ENCODE results near the gene MINDY3. TPM values are rescaled to one million over a fixed set of nuclear protein-coding genes. Genes with fewer than 3 reads are reported as not detected.
"Not testable (repeated sequence)": the region's sequence is repeated elsewhere in the genome, so short reads cannot be mapped to it uniquely, and the experiment has no call there.

MINDY3 gene
- total and polyA plus RNA-seq, 5 experiments from 2014 or later, result 2.6 to 44.7 (median 4.7) TPM

GRCh38 chr10:15852111-15852557 lies 8.2 kb downstream of the MINDY3 start:
- Mint-ChIP-seq H3K36me3 (peaks cover 25 to 67% (median 58%) of the 10 kb centered on the region in 3 donors), H3K4me1 (peaks cover 28 to 72% (median 64%) of the 10 kb centered on the region in 4 donors), H3K4me3 (no peak overlapping the region), H3K27me3 (no peaks in the 10 kb centered on the region), H3K9me3 (peaks cover 0 to 31% (median 26%) of the 10 kb centered on the region in 9 donors), H3K27ac (no peak overlapping the region)
- POLR2A ChIA-PET, result no interaction called here
- ATAC-seq, result no peak
- DNase-seq, result no peak

- POLR2A ChIA-PET, H3K27ac Mint-ChIP-seq, ATAC-seq, DNase-seq, H3K4me3 Mint-ChIP-seq, H3K27me3 Mint-ChIP-seq: not testable (repeated sequence)
- H3K9me3 Mint-ChIP-seq, result peaks cover 0 to 31% (median 26%) of the 10 kb centered on the region in 9 donors
- peaks cover 25 to 66% (median 58%) of the 10 kb centered on the region in 3 donors for H3K36me3 Mint-ChIP-seq
- peaks cover 21 to 59% (median 53%) of the 10 kb centered on the region in 4 donors for H3K4me1 Mint-ChIP-seq
Observed at GRCh38 chr10:15850337-15850978, 9.8 kb downstream of the MINDY3 start.

GRCh38 chr10:15849316-15849715 lies 11.0 kb downstream of the MINDY3 start:
- Mint-ChIP-seq H3K4me3 (peak overlapping the region in 1 of 10 donors; percentile 41), H3K36me3 (peaks cover 25 to 55% (median 55%) of the 10 kb centered on the region in 3 donors)
- POLR2A ChIA-PET, result no interaction called here

GRCh38 chr10:15847481-15847880 lies 12.8 kb downstream of the MINDY3 start:
- no peaks in the 10 kb centered on the region for H3K27me3 Mint-ChIP-seq
- POLR2A ChIA-PET, result no interaction called here
- H3K4me1 Mint-ChIP-seq, result peaks cover 18 to 51% (median 49%) of the 10 kb centered on the region in 4 donors
- peaks cover 0 to 30% (median 25%) of the 10 kb centered on the region in 9 donors for H3K9me3 Mint-ChIP-seq
- ATAC-seq (no peak), DNase-seq (no peak)
- no peak overlapping the region for H3K4me3 Mint-ChIP-seq
- peaks cover 25 to 63% (median 44%) of the 10 kb centered on the region in 3 donors for H3K36me3 Mint-ChIP-seq
- no peak overlapping the region for H3K27ac Mint-ChIP-seq

More at GRCh38 chr10:15849316-15849715, 11.0 kb downstream of the MINDY3 start:
- ATAC-seq, result no peak
- no peak for DNase-seq
- no peaks in the 10 kb centered on the region for H3K27me3 Mint-ChIP-seq
- peaks cover 0 to 31% (median 26%) of the 10 kb centered on the region in 9 donors for H3K9me3 Mint-ChIP-seq
- H3K27ac Mint-ChIP-seq, result no peak overlapping the region
- peaks cover 18 to 49% (median 44%) of the 10 kb centered on the region in 4 donors for H3K4me1 Mint-ChIP-seq

GRCh38 chr10:15844517-15844916 lies 15.8 kb downstream of the MINDY3 start:
- no peaks in the 10 kb centered on the region for H3K27me3 Mint-ChIP-seq

GRCh38 chr10:15843695-15844094 lies 16.6 kb downstream of the MINDY3 start:
- DNase-seq (no peak), ATAC-seq (no peak)
- H3K4me1 Mint-ChIP-seq, result peaks cover 9 to 34% (median 21%) of the 10 kb centered on the region in 4 donors
- no peaks in the 10 kb centered on the region for H3K9me3 Mint-ChIP-seq
- peaks cover 0 to 56% (median 13%) of the 10 kb centered on the region in 3 donors for H3K36me3 Mint-ChIP-seq
- no peaks in the 10 kb centered on the region for H3K27me3 Mint-ChIP-seq
- POLR2A ChIA-PET, result no interaction called here
- no peak overlapping the region for H3K4me3 Mint-ChIP-seq
- peak overlapping the region in 1 of 10 donors; percentile 40 for H3K27ac Mint-ChIP-seq

More at GRCh38 chr10:15844517-15844916, 15.8 kb downstream of the MINDY3 start:
- H3K9me3 Mint-ChIP-seq, result peaks cover 0 to 4% (median 2%) of the 10 kb centered on the region in 9 donors
- peaks cover 0 to 55% (median 16%) of the 10 kb centered on the region in 3 donors for H3K36me3 Mint-ChIP-seq
- POLR2A ChIA-PET, result no interaction called here
- peak overlapping the region in 2 of 10 donors; percentile 47 to 70 for H3K27ac Mint-ChIP-seq
- DNase-seq (no peak), ATAC-seq (no peak)
- H3K4me1 Mint-ChIP-seq, result peaks cover 11 to 41% (median 27%) of the 10 kb centered on the region in 4 donors
- H3K4me3 Mint-ChIP-seq, result no peak overlapping the region

- ATAC-seq (no peak), DNase-seq (no peak)
- POLR2A ChIA-PET, result interaction anchor here (0.5 kb wide), 1 partner anchor 287 kb away, joined by 5 read pairs; no protein-coding TSS in a partner anchor
- Mint-ChIP-seq H3K4me3 (no peak overlapping the region), H3K36me3 (peaks cover 0 to 52% (median 6%) of the 10 kb centered on the region in 3 donors), H3K4me1 (peaks cover 9 to 28% (median 17%) of the 10 kb centered on the region in 4 donors), H3K27ac (peak overlapping the region in 5 of 10 donors; percentile 3 to 61 (median 40)), H3K9me3 (no peaks in the 10 kb centered on the region), H3K27me3 (no peaks in the 10 kb centered on the region)
Observed at GRCh38 chr10:15842556-15843169, 17.6 kb downstream of the MINDY3 start.

- Mint-ChIP-seq H3K27me3 (no peaks in the 10 kb centered on the region), H3K36me3 (peaks cover 0 to 49% (median 3%) of the 10 kb centered on the region in 3 donors), H3K27ac (no peak overlapping the region), H3K4me1 (peaks cover 9 to 25% (median 16%) of the 10 kb centered on the region in 4 donors), H3K4me3 (no peak overlapping the region), H3K9me3 (no peaks in the 10 kb centered on the region)
- no peak for DNase-seq
- ATAC-seq, result no peak
- POLR2A ChIA-PET, result no interaction called here
Observed at GRCh38 chr10:15841696-15842095, 18.6 kb downstream of the MINDY3 start.

GRCh38 chr10:15836807-15837206 lies 23.5 kb downstream of the MINDY3 start:
- POLR2A ChIA-PET, result no interaction called here
- ATAC-seq, result no peak
- Mint-ChIP-seq H3K4me3 (no peak overlapping the region), H3K27me3 (no peaks in the 10 kb centered on the region), H3K9me3 (no peaks in the 10 kb centered on the region), H3K36me3 (peaks cover 5 to 49% (median 8%) of the 10 kb centered on the region in 3 donors), H3K4me1 (peaks cover 0 to 2% (median 2%) of the 10 kb centered on the region in 4 donors), H3K27ac (no peak overlapping the region)
- DNase-seq, result no peak

GRCh38 chr10:15829495-15829894 lies 30.8 kb downstream of the MINDY3 start:
- DNase-seq (no peak), ATAC-seq (no peak)
- Mint-ChIP-seq H3K4me1 (peaks cover 0 to 9% (median 1%) of the 10 kb centered on the region in 4 donors), H3K27ac (no peak overlapping the region), H3K4me3 (no peak overlapping the region), H3K27me3 (no peaks in the 10 kb centered on the region), H3K36me3 (peaks cover 23 to 83% (median 30%) of the 10 kb centered on the region in 3 donors), H3K9me3 (no peaks in the 10 kb centered on the region)
- POLR2A ChIA-PET, result no interaction called here

- no peaks in the 10 kb centered on the region for H3K9me3 Mint-ChIP-seq
- H3K36me3 Mint-ChIP-seq, result peaks cover 22 to 80% (median 35%) of the 10 kb centered on the region in 3 donors
- POLR2A ChIA-PET, result no interaction called here
- H3K4me1 Mint-ChIP-seq, result peaks cover 0 to 6% (median under 1%) of the 10 kb centered on the region in 4 donors
- H3K27ac Mint-ChIP-seq, result no peak overlapping the region
- H3K4me3 Mint-ChIP-seq, result no peak overlapping the region
- DNase-seq (no peak), ATAC-seq (no peak)
- H3K27me3 Mint-ChIP-seq, result no peaks in the 10 kb centered on the region
Observed at GRCh38 chr10:15824498-15824897, 35.8 kb downstream of the MINDY3 start.

- POLR2A ChIA-PET, result no interaction called here
- H3K9me3 Mint-ChIP-seq, result no peaks in the 10 kb centered on the region
- no peak overlapping the region for H3K27ac Mint-ChIP-seq
- H3K4me3 Mint-ChIP-seq, result no peak overlapping the region
- ATAC-seq (no peak), DNase-seq (no peak)
- H3K36me3 Mint-ChIP-seq, result peaks cover 19 to 81% (median 53%) of the 10 kb centered on the region in 3 donors
- H3K27me3 Mint-ChIP-seq, result no peaks in the 10 kb centered on the region
- H3K4me1 Mint-ChIP-seq, result peaks cover 0 to 10% (median 5%) of the 10 kb centered on the region in 4 donors
Observed at GRCh38 chr10:15822131-15822530, 38.2 kb downstream of the MINDY3 start.
